ENCODE data around the gene ERBB4.

GRCh38 chr2:211957799-211958198 is 580.8 kb downstream of the ERBB4 start:
- TF ChIP-seq SNAI2 (CRISPR knock-in tag; IDR thresholded peaks at IDR 0.05) (no peak), TSHZ2 (CRISPR knock-in tag; IDR thresholded peaks at IDR 0.05) (no peak), TOX (CRISPR knock-in tag; IDR thresholded peaks at IDR 0.05; ENCODE audit: borderline replicate concordance) (no peak), RARB (CRISPR knock-in tag; IDR thresholded peaks at IDR 0.05) (no peak), ZNF565 (CRISPR knock-in tag; conservative IDR thresholded peaks at IDR 0.05; ENCODE audit: low read depth) (no peak)

Measured in SK-N-SH treated with all-trans-retinoic acid at 6 μM for 48 hours (cell line).